NCI-H510A treated with DMSO at 0.1 percent for 48 hours (cell line): ENCODE measurements around the gene CDADC1.
A peak's percentile ranks its signal among the peaks of the same experiment; 100 is the strongest.

Source experiments
- DNase-seq: peaks from one replicate; lab custom pipeline; 2025; lab: John Stamatoyannopoulos, UW

Gene CDADC1

GRCh38 chr13:49247643-49248621 lies at the start of gene CDADC1:
CDADC1 (plus strand) TSS chr13:49247925; CDS start chr13:49248038, 113 bp downstream.
- DNase-seq: peak; percentile 75

DNA sequence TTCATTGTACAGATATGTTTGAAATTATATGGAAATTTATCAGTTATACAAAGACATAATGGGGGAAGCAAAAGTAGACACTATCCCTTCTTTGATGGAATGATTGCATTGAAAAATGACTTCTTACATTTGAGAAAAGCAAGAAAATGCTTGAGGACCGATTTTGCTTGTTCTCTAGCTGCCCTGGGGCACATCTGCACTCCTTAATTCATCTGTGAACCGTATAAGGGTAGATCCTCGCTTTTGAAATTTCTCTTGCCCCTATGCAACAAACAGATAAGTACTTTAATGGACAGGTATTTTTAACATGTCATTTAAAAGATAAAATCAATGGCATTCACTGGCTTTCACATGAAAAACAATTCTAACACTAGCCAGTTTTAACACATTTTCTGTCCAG lies 41.1 kb upstream of the CDADC1 start:
- no peak for DNase-seq

DNA sequence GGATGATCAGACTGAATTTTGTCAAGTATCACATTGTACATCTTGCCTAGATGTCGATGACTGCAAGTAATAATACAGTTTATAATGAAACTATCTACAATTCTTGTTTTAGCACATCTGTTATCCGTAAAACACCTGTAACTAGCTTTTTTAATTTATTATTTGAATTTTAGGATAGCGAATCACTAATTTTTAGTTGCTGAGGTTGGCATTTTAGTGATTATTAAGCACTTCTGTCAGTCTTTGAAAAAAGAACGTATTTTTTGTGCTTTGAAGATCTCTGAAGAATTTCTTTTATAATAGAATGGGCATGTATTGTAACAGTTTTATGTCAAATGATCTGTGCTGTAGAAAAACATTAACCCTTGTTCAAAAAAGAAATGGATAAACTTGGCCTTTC lies 39.1 kb upstream of the CDADC1 start:
- no peak for DNase-seq

DNA sequence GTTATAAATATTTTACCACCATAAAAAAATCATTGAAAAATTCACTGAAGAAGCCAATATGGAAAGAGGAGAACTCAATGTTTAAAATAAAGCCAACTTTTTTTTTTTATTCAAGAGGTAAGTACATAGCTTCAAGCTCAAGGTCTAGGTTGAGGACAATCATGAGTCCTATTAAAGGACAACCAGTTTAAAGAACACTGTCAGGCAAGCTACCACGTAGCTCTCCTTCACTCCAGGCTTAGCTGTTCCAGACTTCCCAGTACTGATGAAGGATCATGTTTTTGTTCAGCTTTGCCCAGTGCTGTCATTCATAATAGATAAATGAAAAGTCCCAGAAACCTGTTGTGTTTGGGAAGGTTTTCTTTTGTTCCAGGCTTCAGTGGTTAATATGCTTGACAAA lies 37.6 kb upstream of the CDADC1 start:
- DNase-seq: no peak

DNA sequence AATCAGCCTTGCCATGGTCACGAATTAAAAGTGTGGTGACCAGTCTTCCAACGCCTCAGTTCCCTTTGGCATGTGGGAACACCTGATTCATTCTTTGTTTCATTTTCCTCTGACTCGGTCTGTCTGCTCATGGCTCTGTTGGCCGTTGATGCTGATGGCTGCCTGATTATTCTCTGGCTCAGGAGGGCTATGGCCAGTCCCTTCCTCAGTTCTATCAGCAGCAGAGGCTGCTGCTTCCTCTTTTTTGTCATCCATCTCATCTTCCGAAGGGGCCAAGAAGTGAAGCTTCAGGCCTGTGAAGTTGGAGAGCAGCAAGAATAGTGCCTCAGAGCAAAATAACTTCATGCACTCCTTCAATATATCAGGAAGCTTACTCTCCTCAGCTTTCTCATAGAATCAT lies 37.1 kb upstream of the CDADC1 start:
- DNase-seq: no peak

DNA sequence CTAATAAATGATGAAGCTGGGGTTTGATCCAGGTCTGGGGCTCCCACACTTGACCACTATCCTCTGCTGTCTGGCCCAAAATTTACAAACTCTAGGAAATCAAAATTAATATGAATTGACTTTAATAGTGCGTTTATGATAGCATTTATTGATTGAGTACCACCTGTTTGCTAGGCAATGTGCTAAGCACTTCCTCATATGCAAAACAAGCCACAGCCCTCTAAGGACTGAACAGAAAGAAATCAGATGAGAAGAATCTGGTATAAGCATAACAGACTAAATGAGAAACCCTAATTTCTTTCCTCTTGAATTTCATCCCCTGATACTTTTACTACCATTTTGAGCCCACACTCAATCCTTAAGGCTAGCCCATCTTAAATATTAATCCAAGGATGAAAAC lies 34.2 kb upstream of the CDADC1 start:
- DNase-seq: no peak

DNA sequence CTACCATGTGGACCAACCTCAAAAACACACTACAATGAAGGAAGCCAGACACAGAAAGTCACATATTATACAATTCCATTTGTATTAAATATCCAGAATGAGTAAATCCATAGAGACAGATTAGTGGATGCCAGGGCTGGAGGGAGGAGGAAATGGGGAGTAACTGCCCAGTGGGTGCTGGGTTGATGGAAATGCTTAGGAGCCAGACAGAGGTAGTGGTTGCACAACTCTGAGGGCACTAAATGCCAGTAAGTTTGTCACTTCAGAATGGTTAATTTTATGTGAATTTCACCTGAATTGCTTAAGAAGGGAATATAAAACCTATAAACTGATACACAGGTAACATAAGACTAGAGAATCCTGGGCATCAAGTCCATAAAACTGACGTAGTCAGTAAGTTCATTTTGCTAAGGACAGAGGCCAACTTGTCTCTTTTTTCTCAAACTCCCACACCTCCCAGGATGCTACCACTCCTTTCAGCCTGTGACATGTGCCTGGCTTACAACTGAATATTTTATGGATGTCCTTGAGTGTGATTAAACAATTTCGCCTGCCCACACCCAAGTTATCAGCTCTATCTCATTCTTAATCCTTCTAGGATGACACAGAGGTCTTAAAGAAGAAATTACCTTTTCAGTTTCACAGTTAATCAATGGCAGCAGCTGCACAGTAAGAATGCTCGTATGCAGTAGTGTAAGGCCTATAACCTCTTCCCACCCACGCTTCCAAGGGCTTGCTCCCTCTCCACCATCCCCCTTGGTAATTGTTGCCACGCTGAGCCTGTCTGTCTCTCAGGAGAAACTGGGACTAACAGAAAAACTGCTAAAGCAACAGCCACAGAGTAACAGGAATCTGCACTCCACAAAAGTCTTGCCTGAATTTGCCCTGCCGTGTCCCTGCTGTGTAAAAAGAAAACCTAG lies 33.5 kb upstream of the CDADC1 start:
- no peak for DNase-seq

DNA sequence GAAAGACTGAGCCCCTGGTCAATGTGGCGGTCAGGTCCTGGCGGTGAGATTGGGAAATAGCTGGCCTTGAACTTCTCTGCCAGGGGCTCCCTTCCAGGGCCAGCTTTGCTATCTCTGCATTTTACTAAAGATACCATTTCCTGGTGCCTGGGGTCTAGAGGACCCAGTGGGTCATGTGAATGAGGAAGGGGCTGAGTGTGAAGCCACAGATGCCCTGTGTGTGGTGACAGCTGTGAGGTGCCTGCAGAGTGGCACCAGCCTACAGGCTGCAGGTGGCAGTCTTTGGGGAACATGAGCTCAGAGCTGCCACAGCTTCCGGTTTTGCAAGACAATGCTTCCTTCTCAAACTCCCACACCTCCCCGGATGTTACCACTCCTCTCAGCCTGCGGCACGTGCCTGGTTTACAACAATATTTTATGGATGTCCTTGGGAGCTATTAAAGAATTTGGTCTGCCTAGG lies 32.8 kb upstream of the CDADC1 start:
- no peak for DNase-seq

DNA sequence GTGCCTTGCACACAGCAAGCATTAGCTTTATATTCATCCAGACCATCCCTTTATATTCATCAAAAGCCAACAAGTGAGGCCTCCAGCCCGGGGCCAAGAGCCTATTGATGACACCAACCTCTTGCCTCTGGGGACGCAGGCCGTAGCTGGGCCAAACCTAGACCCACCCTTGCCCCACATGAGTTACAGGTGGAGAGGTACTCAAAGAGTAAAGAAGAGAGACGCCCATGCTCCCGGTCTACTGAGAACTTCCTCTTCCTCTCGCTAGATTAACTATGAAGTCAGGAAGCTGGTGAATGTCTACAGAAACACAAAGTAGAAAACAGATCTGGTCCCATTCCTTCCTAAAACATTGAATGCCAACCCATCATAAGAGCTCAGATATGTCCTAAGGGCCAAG lies 31.4 kb upstream of the CDADC1 start:
- DNase-seq: no peak

GRCh38 chr13:49217962-49218492 lies 29.7 kb upstream of the CDADC1 start:
- DNase-seq: no peak

DNA sequence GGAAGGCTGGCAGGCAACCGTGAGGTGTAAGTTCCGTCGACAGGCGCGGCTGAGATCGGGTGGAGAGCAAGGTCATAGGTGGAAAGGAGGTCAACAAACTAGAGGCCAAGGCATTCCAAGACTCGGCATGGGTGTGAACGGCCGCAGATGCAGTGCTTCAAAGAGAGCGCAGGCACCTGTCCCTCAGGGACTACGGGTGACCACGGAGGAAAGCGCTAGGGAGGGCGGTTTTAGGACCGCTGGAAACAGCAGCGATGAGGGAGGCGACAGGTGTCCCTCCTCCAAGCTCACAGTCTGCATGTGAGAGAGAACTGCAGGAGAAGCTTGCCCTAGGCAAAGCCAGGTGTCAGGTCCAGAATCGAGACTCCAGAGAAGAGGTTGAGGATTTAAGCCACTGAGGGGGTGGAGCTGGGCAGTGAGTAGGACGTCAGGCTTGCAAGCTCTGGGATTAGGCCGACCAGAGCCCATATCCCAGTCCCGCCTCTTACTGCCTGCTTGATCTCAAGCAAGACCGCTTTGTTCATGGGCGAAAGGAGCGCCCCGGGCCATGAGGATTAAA lies 29.2 kb upstream of the CDADC1 start:
- no peak for DNase-seq

DNA sequence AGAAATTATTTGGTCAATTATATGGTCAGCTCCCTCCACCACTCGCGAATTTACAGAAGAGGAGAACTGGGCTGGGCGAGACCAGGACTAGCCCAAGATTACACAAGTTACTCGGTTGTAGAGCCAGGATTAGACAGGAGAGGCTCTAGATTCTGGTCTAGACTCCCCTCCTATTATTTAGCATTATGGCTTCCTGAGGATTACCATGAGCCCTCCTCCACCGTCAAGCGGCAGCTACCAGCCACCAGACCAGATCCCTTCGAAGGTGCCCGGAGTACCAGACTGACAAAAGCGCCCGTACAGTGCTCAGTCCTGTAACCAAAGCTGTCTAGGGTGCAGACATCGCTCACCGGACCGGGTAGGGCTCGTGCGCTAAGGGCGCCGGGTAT lies 28.1 kb upstream of the CDADC1 start:
- no peak for DNase-seq

DNA sequence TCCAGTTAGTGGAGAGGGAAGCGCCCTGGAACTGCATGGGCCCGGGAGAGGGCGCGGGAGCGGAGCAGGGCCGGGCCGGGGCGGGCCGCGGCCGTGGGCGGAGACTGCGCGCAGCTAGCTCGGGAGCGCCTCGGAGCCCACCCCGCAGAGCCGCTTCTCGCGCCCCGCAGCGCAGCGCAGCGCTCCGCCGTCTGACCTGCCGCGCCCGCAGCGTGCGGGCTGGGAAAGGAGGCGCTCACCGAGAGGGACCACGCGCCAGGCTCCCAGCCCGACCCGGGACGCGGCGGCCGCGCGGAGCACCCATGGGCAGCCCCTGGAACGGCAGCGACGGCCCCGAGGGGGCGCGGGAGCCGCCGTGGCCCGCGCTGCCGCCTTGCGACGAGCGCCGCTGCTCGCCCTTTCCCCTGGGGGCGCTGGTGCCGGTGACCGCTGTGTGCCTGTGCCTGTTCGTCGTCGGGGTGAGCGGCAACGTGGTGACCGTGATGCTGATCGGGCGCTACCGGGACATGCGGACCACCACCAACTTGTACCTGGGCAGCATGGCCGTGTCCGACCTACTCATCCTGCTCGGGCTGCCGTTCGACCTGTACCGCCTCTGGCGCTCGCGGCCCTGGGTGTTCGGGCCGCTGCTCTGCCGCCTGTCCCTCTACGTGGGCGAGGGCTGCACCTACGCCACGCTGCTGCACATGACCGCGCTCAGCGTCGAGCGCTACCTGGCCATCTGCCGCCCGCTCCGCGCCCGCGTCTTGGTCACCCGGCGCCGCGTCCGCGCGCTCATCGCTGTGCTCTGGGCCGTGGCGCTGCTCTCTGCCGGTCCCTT lies 27.5 kb upstream of the CDADC1 start, which contains the start of gene MLNR:
TSS of gene MLNR (plus strand) at position 303 of the 820 bp plus-strand sequence. CDS start at position 303, 0 bp downstream.
- DNase-seq: peak; percentile 15

DNA sequence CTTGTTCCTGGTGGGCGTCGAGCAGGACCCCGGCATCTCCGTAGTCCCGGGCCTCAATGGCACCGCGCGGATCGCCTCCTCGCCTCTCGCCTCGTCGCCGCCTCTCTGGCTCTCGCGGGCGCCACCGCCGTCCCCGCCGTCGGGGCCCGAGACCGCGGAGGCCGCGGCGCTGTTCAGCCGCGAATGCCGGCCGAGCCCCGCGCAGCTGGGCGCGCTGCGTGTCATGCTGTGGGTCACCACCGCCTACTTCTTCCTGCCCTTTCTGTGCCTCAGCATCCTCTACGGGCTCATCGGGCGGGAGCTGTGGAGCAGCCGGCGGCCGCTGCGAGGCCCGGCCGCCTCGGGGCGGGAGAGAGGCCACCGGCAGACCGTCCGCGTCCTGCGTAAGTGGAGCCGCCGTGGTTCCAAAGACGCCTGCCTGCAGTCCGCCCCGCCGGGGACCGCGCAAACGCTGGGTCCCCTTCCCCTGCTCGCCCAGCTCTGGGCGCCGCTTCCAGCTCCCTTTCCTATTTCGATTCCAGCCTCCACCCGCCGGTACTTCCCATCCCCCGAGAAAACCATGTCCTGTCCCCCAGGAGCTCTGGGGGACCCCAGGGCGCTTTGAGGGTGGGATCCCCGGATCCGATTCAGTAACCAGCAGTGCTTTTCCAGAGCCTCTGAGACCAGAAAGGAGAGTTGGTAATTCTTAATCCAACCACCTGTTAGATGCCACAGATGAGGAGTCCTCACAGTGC lies 26.7 kb upstream of the CDADC1 start:
- no peak for DNase-seq

GRCh38 chr13:49221590-49221965 lies 26.1 kb upstream of the CDADC1 start:
- no peak for DNase-seq

GRCh38 chr13:49225223-49226042 lies 22.3 kb upstream of the CDADC1 start:
- no peak for DNase-seq

DNA sequence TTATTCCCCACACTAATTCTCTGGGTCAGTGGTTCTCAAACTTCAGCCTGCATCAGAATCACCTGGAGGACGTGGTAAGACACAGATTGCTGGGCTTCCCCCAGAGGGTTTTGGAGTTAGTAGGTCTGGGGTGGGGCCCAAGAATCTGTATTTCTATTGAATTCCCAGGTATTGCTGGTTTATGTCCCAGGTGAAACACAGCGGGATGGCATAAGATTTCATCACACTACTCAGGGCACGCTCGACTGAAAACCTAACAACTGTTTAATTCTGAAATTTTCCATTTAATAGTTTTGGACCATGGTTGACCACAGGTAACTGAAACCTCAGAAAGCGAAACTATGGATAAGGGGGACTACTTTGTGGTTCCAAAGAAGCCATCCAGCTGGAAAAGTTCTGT lies 21.1 kb upstream of the CDADC1 start:
- DNase-seq: no peak

DNA sequence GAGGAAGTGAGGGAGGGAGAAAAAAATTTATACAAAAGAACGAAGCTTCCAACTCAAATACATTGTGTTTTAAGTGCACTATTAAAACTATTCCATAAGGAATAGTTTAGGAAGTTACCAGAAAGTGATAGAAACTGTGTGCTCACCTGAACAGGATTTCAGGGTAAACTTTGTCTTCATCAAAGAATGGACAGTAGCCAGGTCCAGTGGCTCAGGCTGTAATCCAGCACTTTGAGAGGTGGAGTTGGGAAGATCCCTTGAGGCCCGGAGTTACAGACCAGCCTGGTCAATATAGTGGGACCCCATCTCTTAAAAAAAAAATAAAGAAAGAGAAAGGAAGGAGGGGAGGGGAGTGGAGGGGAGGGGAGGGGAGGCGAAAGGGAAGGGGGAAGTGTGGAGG lies 13.0 kb upstream of the CDADC1 start:
- DNase-seq: no peak

- no peak for DNase-seq
Observed at GRCh38 chr13:49235856-49236431, 11.8 kb upstream of the CDADC1 start.
